ENCODE measurements around the gene KRT79.

DNA sequence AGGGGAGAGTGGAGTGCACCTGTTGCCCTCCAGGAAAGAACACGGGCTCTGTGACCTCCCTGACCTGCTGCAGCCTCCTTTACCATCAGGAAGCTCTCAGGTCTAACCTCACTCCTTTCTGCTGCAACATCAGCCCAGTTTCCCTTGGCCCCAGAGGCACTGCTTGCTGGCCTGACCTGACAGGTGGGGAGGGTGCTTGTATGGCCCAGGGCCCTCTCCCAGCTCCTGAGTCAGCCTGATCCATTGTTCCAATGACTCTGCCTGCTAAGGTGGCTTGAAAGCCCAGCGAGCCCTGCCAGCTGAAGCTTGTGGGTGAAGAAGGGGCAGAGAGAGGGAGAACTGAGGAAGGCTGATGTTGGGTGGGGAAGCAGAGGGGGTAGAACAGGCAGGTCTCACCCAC, 27.9 kb upstream of the KRT79 start:
- TF ChIP-seq CTCF (IDR thresholded peaks at IDR 0.05) = no peak
- TF ChIP-seq POLR2AphosphoS5 (IDR thresholded peaks at IDR 0.05) = no peak
- no peak for TF ChIP-seq POLR2A (IDR thresholded peaks at IDR 0.05)
